ENCODE results near the gene CYSTM1.

DNA sequence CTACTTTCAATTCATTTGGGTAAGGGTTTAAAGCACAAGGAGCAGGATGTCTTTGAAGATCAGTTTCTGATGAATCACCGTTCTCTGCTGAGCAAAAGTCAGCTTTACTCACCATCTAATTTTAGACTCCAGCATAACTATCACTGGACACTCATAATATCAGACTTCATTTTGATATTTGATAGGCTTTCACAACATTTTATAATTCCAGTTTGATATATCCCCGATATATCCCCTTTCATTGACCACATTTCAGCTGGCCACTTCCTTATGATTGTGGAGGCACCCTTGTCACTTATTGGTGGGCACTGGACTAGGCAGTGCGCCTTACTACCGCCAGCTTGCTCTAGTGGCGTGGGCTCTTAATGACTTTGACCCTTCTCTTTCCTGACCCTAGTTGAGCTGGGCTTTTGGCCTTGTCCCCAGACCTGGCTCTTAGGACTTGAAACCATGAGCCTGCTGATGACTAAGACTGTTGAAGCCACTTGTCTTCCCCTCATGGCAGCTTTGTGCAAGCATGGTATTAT lies 46.8 kb downstream of the CYSTM1 start:
- TF ChIP-seq, protein P1, sequence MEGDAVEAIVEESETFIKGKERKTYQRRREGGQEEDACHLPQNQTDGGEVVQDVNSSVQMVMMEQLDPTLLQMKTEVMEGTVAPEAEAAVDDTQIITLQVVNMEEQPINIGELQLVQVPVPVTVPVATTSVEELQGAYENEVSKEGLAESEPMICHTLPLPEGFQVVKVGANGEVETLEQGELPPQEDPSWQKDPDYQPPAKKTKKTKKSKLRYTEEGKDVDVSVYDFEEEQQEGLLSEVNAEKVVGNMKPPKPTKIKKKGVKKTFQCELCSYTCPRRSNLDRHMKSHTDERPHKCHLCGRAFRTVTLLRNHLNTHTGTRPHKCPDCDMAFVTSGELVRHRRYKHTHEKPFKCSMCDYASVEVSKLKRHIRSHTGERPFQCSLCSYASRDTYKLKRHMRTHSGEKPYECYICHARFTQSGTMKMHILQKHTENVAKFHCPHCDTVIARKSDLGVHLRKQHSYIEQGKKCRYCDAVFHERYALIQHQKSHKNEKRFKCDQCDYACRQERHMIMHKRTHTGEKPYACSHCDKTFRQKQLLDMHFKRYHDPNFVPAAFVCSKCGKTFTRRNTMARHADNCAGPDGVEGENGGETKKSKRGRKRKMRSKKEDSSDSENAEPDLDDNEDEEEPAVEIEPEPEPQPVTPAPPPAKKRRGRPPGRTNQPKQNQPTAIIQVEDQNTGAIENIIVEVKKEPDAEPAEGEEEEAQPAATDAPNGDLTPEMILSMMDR (conservative IDR thresholded peaks at IDR 0.05; ENCODE audit: low read length), result no peak
- TF ChIP-seq EZH2phosphoT487 (IDR thresholded peaks at IDR 0.05; ENCODE audit: borderline replicate concordance, low read depth, low read length), result no peak
